ENCODE results near the gene SEPTIN7.

Gene SEPTIN7

DNA sequence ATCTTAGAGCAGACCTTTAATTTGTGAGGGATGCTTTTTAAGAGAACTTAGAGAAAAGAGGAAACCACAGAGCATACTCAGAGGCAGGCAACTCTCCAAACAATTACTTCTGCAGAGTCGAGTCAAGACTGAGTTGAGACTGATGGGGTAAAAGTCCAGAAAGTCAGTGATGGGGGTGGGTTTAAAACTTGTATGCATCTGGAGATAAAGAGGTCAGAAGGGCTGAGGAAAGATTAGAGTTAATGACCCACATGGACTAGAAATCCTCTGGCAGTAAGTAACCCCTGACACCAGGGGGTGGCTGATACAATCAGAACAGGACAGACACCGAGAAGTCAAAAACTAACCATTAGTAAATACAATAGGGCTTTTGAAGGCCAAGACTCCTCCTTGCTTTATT is 42.4 kb upstream of the SEPTIN7 start:
- Histone ChIP-seq H3K4me3 (ENCODE audit: low read depth in 1 of 2, low read length in 2 of 2) (no peak overlapping the region), H3K9me3 (ENCODE audit: insufficient read depth, low read length, severe bottlenecking) (no peaks in the 10 kb centered on the region), H3K79me2 (ENCODE audit: insufficient read depth, low read length) (no peaks in the 10 kb centered on the region), H3K4me1 (ENCODE audit: insufficient read depth, low read length) (no peaks in the 10 kb centered on the region), H3K27ac (ENCODE audit: low read length) (no peak overlapping the region), H4K20me1 (ENCODE audit: insufficient read depth, low read length) (no peaks in the 10 kb centered on the region), H3K36me3 (ENCODE audit: insufficient read depth, low read length) (no peaks in the 10 kb centered on the region), H3K9ac (ENCODE audit: low read depth, low read length) (no peak overlapping the region), H2AFZ (ENCODE audit: low read depth, low read length) (no peak overlapping the region), H3K4me2 (ENCODE audit: insufficient read depth, low read length) (no peak overlapping the region), H3K27me3 (ENCODE audit: insufficient read depth, low read length, poor library complexity) (no peaks in the 10 kb centered on the region)
- ATAC-seq (ENCODE audit: insufficient read depth, low read depth) (no peak), DNase-seq (no peak)
- TF ChIP-seq, protein P1, sequence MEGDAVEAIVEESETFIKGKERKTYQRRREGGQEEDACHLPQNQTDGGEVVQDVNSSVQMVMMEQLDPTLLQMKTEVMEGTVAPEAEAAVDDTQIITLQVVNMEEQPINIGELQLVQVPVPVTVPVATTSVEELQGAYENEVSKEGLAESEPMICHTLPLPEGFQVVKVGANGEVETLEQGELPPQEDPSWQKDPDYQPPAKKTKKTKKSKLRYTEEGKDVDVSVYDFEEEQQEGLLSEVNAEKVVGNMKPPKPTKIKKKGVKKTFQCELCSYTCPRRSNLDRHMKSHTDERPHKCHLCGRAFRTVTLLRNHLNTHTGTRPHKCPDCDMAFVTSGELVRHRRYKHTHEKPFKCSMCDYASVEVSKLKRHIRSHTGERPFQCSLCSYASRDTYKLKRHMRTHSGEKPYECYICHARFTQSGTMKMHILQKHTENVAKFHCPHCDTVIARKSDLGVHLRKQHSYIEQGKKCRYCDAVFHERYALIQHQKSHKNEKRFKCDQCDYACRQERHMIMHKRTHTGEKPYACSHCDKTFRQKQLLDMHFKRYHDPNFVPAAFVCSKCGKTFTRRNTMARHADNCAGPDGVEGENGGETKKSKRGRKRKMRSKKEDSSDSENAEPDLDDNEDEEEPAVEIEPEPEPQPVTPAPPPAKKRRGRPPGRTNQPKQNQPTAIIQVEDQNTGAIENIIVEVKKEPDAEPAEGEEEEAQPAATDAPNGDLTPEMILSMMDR (IDR thresholded peaks at IDR 0.05; ENCODE audit: borderline replicate concordance, extremely low read depth, low read length, poor library complexity, severe bottlenecking) = peak; percentile 9
- no peak for TF ChIP-seq EZH2 (IDR thresholded peaks at IDR 0.05; ENCODE audit: borderline replicate concordance, low read depth, low read length, severe bottlenecking)

DNA sequence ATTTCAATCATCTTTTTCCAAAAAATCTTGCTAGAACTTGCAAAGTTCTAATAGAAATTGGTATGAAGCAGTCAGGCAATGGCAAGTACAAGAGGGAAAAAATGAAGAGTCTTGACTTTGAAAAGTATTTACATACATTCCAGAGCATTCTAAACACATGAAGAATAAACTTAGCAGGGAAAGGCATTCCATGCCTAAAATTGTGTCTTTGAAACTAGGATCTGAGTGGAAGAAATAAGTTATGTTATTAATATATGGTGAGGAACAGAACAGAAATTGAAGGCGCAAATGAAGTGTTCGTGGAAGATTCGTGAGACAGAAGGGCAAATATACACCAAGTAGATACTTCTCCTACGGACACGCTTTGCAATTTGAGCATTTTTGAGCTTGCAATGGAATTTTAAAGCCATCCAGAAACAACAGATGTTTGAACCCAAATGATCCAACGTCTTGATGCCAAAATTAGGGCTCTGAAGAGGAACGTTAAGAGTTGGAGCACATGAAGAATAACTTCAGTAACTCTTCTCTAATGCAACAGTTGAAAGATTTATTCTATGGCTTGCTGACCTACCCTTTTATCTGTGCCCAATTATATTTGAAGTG is 40.6 kb upstream of the SEPTIN7 start:
- no peak for TF ChIP-seq EZH2 (IDR thresholded peaks at IDR 0.05; ENCODE audit: borderline replicate concordance, low read depth, low read length, severe bottlenecking)
- TF ChIP-seq, protein P1 (IDR thresholded peaks at IDR 0.05; ENCODE audit: borderline replicate concordance, extremely low read depth, low read length, poor library complexity, severe bottlenecking) = no peak
- Histone ChIP-seq H3K36me3 (ENCODE audit: insufficient read depth, low read length) (no peaks in the 10 kb centered on the region), H3K4me1 (ENCODE audit: insufficient read depth, low read length) (no peaks in the 10 kb centered on the region), H3K4me2 (ENCODE audit: insufficient read depth, low read length) (no peak overlapping the region), H3K79me2 (ENCODE audit: insufficient read depth, low read length) (no peaks in the 10 kb centered on the region), H4K20me1 (ENCODE audit: insufficient read depth, low read length) (no peaks in the 10 kb centered on the region), H2AFZ (ENCODE audit: low read depth, low read length) (no peak overlapping the region), H3K9ac (ENCODE audit: low read depth, low read length) (no peak overlapping the region), H3K9me3 (ENCODE audit: insufficient read depth, low read length, severe bottlenecking) (no peaks in the 10 kb centered on the region), H3K4me3 (ENCODE audit: low read depth in 1 of 2, low read length in 2 of 2) (no peak overlapping the region), H3K27me3 (ENCODE audit: insufficient read depth, low read length, poor library complexity) (no peaks in the 10 kb centered on the region), H3K27ac (ENCODE audit: low read length) (no peak overlapping the region)
- ATAC-seq (ENCODE audit: insufficient read depth, low read depth) (no peak), DNase-seq (no peak)

DNA sequence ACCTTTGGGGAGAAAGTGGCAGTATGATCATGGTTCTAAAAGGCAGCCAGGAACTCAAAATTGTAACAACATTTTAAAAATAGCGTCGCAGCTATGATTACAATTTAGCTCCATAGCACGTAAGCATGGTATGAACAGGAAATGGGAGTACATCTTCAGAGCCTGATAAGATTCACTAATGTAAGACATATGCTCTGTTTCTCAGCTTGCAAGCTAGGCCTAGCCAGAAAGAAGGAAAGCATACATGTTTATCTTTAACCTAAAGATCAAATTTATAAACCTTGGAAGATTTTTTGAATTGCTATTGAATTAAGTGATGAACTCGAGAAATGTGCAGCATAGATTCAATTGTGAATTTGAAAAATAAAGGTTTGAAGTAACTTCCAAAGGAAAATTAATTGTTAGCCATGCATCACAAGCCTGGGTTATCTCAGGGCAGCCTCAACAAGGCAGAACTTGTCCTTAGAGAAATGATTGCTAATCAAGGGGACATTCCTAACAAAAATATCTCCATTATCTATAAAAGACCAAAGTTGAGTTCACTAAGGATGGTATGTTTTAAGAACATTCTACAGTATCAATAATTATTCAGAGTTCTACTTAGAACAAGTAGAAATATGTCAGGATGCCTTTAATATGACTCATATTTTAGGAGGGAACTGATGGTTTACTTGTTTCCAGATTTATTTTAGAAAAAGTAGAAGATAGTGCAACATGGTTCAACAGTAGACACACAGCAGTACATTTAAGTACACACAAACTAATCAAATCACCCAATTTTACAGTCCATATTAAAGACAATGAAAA is 38.8 kb upstream of the SEPTIN7 start:
- Histone ChIP-seq H3K27ac (ENCODE audit: low read length) (no peak overlapping the region), H3K27me3 (ENCODE audit: insufficient read depth, low read length, poor library complexity) (no peaks in the 10 kb centered on the region), H3K9ac (ENCODE audit: low read depth, low read length) (no peak overlapping the region), H3K36me3 (ENCODE audit: insufficient read depth, low read length) (no peaks in the 10 kb centered on the region), H3K4me2 (ENCODE audit: insufficient read depth, low read length) (no peak overlapping the region), H3K9me3 (ENCODE audit: insufficient read depth, low read length, severe bottlenecking) (no peaks in the 10 kb centered on the region), H3K79me2 (ENCODE audit: insufficient read depth, low read length) (no peaks in the 10 kb centered on the region), H4K20me1 (ENCODE audit: insufficient read depth, low read length) (no peaks in the 10 kb centered on the region), H3K4me3 (ENCODE audit: low read depth in 1 of 2, low read length in 2 of 2) (no peak overlapping the region), H2AFZ (ENCODE audit: low read depth, low read length) (no peak overlapping the region), H3K4me1 (ENCODE audit: insufficient read depth, low read length) (no peaks in the 10 kb centered on the region)
- TF ChIP-seq EZH2 (IDR thresholded peaks at IDR 0.05; ENCODE audit: borderline replicate concordance, low read depth, low read length, severe bottlenecking) = no peak
- ATAC-seq (ENCODE audit: insufficient read depth, low read depth) (no peak), DNase-seq (no peak)

DNA sequence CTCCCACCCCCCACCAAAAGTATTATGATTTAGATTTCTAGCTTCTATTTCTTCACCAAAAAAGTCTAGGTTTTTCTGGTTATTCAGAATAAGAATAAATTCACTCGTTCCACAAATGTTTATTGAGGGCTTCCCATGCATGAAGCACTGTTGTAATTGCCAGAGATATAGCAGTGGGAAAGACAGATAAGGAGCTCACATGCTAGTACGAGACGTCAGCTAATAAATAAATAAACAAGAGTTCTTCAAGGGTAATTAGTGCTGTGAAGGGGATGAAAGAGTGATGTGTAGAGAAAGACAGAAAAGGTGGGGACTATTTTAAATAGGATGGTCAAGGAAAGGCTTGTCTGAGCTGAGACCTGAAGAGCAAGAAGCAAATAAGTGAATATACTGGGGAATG is 38.1 kb upstream of the SEPTIN7 start:
- H3K27ac ChIP-seq (ENCODE audit: low read length) = no peak overlapping the region
- H3K9ac ChIP-seq (ENCODE audit: low read depth, low read length) = no peak overlapping the region
- no peaks in the 10 kb centered on the region for H3K27me3 ChIP-seq (ENCODE audit: insufficient read depth, low read length, poor library complexity)
- H3K4me2 ChIP-seq (ENCODE audit: insufficient read depth, low read length) = no peak overlapping the region
- no peak overlapping the region for H2AFZ ChIP-seq (ENCODE audit: low read depth, low read length)
- no peaks in the 10 kb centered on the region for H3K9me3 ChIP-seq (ENCODE audit: insufficient read depth, low read length, severe bottlenecking)
- H4K20me1 ChIP-seq (ENCODE audit: insufficient read depth, low read length) = no peaks in the 10 kb centered on the region
- ATAC-seq (ENCODE audit: insufficient read depth, low read depth) (no peak), DNase-seq (no peak)
- no peaks in the 10 kb centered on the region for H3K79me2 ChIP-seq (ENCODE audit: insufficient read depth, low read length)
- no peaks in the 10 kb centered on the region for H3K4me1 ChIP-seq (ENCODE audit: insufficient read depth, low read length)
- TF ChIP-seq EZH2 (IDR thresholded peaks at IDR 0.05; ENCODE audit: borderline replicate concordance, low read depth, low read length, severe bottlenecking) = no peak
- TF ChIP-seq, protein P1 (IDR thresholded peaks at IDR 0.05; ENCODE audit: borderline replicate concordance, extremely low read depth, low read length, poor library complexity, severe bottlenecking) = no peak
- H3K4me3 ChIP-seq (ENCODE audit: low read depth in 1 of 2, low read length in 2 of 2) = no peak overlapping the region
- H3K36me3 ChIP-seq (ENCODE audit: insufficient read depth, low read length) = no peaks in the 10 kb centered on the region
